Nephron progenitor cell (in vitro differentiated cells): Measurements from ENCODE around the gene DGKB.
"Not testable (repeated sequence)": the region's sequence is repeated elsewhere in the genome, so short reads cannot be mapped to it uniquely, and the experiment has no call there.

Experiments
- DNase-seq: peaks from one replicate; pipeline ENCODE4 v3.0.0; 2021
- H3K27ac Mint-ChIP-seq: 2 replicates; pipeline ENCODE4 v1.8.0; 2021; ENCODE audit warnings: mild to moderate bottlenecking, moderate library complexity, mixed read lengths
- H3K27me3 Mint-ChIP-seq: 2 replicates; pipeline ENCODE4 v1.8.0; 2021; ENCODE audit warnings: mild to moderate bottlenecking, low read depth, mixed read lengths; ENCODE audit not compliant: poor library complexity
- H3K36me3 Mint-ChIP-seq: 2 replicates; pipeline ENCODE4 v1.8.0; 2021; ENCODE audit warnings: low read depth, mixed read lengths
- H3K4me1 Mint-ChIP-seq: 2 replicates; pipeline ENCODE4 v1.8.0; 2021; ENCODE audit warnings: mixed read lengths
- H3K4me3 Mint-ChIP-seq: 2 replicates; pipeline ENCODE4 v1.8.0; 2021; ENCODE audit warnings: mild to moderate bottlenecking, moderate library complexity, mixed read lengths
- H3K9me3 Mint-ChIP-seq: 2 replicates; pipeline ENCODE4 v1.8.0; 2021; ENCODE audit warnings: mild to moderate bottlenecking, moderate library complexity, mixed read lengths
- CTCF ChIP-seq: fragments of 200-600 bp; sonication (generic); IDR thresholded peaks from 2 replicates; pipeline ENCODE4 v1.5.0; 2021; ENCODE audit warnings: antibody characterized with exemption

Gene DGKB

GRCh38 chr7:14286036-14286435, 616.5 kb downstream of the DGKB start:
- no peak overlapping the region for H3K27ac Mint-ChIP-seq
- H3K36me3 Mint-ChIP-seq: no peaks in the 10 kb centered on the region
- peaks cover 6% of the 10 kb centered on the region for H3K27me3 Mint-ChIP-seq
- no peaks in the 10 kb centered on the region for H3K4me1 Mint-ChIP-seq
- TF ChIP-seq CTCF: no peak
- no peak overlapping the region for H3K4me3 Mint-ChIP-seq
- no peak for DNase-seq
- H3K9me3 Mint-ChIP-seq: peaks cover 5% of the 10 kb centered on the region

DNA sequence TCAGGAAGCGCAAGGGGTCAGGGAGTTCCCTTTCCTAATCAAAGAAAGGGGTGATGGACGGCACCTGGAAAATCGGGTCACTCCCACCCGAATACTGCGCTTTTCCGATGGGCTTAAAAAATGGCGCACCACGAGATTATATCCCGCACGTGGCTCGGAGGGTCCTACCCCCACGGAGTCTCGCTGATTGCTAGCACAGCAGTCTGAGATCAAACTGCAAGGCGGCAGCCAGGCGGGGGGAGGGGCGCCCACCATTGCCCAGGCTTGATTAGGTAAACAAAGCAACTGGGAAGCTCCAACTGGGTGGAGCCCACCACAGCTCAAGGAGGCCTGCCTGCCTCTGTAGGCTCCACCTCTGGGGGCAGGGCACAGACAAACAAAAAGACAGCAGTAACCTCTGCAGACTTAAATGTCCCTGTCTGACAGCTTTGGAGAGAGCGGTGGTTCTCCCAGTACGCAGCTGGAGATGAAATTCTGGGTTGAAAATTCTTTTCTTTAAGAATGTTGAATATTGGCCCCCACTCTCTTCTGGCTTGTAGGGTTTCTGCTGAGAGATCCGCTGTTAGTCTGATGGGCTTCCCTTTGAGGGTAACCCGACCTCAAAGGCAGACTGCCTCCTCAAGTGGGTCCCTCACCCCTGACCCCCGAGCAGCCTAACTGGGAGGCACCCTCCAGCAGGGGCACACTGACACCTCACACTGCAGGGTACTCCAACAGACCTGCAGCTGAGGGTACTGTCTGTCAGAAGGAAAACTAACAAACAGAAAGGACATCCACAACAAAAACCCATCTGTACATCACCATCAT, 623.3 kb downstream of the DGKB start:
- peak overlapping the region; percentile 73 for H3K4me3 Mint-ChIP-seq
- H3K27ac Mint-ChIP-seq: not testable (repeated sequence)
- DNase-seq: peak; percentile 38

DNA sequence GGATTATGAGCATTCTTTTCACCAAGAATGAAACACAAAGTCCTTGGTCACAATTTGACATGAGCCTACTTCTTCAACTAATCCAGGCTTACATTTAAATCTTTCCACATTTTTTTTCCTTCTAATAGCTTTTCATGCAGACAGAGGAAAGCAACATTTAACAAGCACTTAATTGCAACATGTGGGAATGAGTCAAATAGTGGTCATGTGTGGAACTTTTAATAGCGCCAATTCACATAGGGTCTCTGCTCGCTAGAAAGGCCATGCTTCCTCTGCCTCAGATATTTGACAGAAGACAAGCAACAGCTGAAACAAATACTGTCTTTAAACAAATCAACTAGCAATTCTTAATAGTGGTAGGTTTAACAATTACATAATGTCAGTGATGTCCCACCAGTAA, 627.2 kb downstream of the DGKB start:
- H3K9me3 Mint-ChIP-seq: peaks cover 12% of the 10 kb centered on the region
- no peaks in the 10 kb centered on the region for H3K27me3 Mint-ChIP-seq
- TF ChIP-seq CTCF: no peak
- H3K36me3 Mint-ChIP-seq: peaks cover 6% of the 10 kb centered on the region
- no peak overlapping the region for H3K27ac Mint-ChIP-seq
- no peaks in the 10 kb centered on the region for H3K4me1 Mint-ChIP-seq
- DNase-seq: no peak
- H3K4me3 Mint-ChIP-seq: no peak overlapping the region

More for the DNA sequence above, 623.3 kb downstream of the DGKB start:
- not testable (repeated sequence) for H3K4me1 Mint-ChIP-seq, H3K36me3 Mint-ChIP-seq, H3K27me3 Mint-ChIP-seq
- H3K9me3 Mint-ChIP-seq: peaks cover 16% of the 10 kb centered on the region

- no peaks in the 10 kb centered on the region for H3K9me3 Mint-ChIP-seq
- H3K27ac Mint-ChIP-seq: peak overlapping the region; percentile 24
- no peaks in the 10 kb centered on the region for H3K36me3 Mint-ChIP-seq
- no peak for DNase-seq
- no peaks in the 10 kb centered on the region for H3K4me1 Mint-ChIP-seq
- no peak overlapping the region for H3K4me3 Mint-ChIP-seq
- H3K27me3 Mint-ChIP-seq: no peaks in the 10 kb centered on the region
- no peak for TF ChIP-seq CTCF
These were observed 631.1 kb downstream of the DGKB start for GRCh38 chr7:14271441-14271840.

DNA sequence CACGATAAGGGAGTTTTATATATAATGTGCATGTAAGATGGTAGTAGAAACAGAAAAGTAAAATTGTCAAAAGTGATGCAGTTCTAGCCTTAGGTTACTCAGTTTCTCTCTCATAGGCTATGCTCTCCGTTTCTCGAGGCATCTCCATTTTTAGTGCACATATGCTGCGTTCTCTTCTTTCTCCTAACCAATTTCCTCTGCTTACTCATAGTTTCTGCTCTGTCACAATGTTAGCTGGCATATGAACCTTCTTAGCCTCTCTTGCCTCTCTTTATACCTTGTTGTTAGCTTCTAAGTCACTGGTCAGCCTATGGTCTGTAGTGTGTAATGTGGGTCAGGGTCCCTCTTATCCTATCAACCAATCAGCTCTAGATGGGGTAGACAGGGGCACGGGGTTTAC, 632.5 kb downstream of the DGKB start:
- H3K4me3 Mint-ChIP-seq: no peak overlapping the region
- no peaks in the 10 kb centered on the region for H3K4me1 Mint-ChIP-seq
- H3K27me3 Mint-ChIP-seq: no peaks in the 10 kb centered on the region
- peak overlapping the region; percentile 0 for H3K27ac Mint-ChIP-seq
- DNase-seq: no peak
- H3K36me3 Mint-ChIP-seq: no peaks in the 10 kb centered on the region
- no peaks in the 10 kb centered on the region for H3K9me3 Mint-ChIP-seq
- TF ChIP-seq CTCF: no peak

DNA sequence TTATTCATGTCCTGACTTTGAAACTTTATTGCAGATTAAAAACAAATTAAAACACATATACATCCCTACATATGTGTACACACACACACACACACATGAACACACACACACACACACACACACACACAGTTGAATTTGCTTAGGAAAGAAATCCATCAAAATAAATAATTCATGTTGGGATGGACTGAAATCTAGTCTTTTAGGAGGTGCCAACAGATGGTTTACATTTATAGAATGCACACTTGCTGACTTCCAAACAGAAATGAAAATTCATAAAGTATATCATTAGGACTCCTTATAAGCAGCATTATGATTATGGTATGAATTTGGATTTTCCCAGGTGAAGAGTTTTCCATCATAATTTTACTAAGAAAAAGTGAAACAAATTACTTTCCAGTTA, 642.5 kb downstream of the DGKB start:
- Mint-ChIP-seq H3K4me3 (no peak overlapping the region), H3K36me3 (no peaks in the 10 kb centered on the region), H3K9me3 (no peaks in the 10 kb centered on the region)

More for the DNA sequence above, 642.5 kb downstream of the DGKB start:
- no peaks in the 10 kb centered on the region for H3K27me3 Mint-ChIP-seq
- no peaks in the 10 kb centered on the region for H3K4me1 Mint-ChIP-seq
- no peak overlapping the region for H3K27ac Mint-ChIP-seq
- no peak for DNase-seq
- no peak for TF ChIP-seq CTCF
